CD4-positive, alpha-beta T cell treated with Interleukin-10 for 1 hour (primary cell): ENCODE results near the gene PLCH1.

ENCODE experiments used
- DNase-seq: peaks from one replicate; pipeline ENCODE4 v3.0.0-alpha.2; 2020

Gene PLCH1

DNA sequence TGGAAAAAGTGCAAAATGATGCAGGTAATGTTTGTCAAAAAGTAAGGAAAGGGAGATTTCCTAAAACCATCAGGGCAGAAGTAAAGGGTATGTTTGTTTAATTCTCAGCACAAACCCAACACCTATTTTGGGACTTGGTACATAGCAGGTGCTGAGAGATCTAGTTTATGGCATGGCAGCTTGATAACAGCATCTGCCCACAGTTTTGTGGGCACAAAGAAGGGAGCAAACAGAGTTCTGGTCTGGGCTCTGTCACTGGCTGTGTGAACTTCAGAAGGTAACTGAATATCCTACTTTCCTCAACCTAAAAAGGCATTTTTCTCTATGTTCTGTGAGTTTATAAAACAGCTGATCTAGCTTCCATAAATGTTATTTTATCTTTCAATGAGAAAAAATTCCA, 141.6 kb downstream of the PLCH1 start:
- DNase-seq = no peak

DNA sequence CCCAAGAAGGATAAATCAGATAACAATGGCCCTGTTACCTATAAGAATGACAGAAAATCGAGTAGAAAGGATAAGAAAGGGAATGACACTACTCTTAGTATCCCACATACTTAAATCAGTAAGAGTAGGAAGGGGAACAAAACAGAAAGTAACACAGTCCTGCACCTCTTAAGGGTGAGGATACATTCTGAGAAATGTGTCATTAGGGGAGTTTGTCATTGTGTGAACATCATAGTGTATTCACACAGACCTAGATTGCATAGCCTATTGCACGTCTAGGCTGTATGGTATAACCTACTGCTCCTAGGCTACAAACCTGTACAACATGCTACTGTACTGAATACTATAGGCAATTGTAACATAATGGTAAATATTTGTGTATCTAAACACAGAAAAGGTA, 142.6 kb downstream of the PLCH1 start:
- DNase-seq = no peak

DNA sequence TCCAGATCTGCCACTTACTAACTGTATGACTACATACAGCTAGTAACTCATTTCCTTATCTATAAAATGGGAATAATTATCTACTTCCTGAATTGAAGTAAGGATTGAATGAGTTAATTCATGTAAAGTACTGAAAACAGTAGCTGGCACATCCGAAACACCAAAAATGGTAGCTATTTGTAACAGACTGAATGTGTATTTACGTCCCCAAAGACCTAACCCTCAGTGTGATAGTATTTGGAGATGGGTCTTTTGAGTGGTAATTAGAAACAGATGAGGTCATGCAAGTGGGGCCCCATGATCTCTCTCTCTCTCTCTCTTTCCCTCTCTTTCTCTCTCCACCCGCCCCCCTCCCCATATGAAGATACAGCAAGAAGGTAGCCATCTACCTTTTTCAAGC, 146.2 kb downstream of the PLCH1 start:
- no peak for DNase-seq

DNA sequence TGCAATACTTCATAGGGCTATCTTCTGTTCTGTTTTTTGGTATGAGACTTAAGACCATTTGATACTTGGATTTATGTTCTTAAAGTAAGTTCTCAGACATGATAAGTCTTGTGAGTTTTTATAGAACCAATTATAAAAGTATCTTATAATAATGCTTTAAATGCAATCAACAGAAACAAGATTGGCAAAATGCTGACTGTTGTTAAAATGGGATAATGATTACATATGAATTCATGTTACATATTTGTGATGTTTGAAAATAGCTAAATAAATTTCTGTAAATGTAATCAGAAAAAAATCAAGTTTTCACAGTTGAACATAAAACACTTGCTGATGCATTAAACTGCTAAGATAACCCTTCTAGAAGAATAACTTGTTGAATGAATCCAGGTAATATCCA, 148.3 kb downstream of the PLCH1 start:
- no peak for DNase-seq

DNA sequence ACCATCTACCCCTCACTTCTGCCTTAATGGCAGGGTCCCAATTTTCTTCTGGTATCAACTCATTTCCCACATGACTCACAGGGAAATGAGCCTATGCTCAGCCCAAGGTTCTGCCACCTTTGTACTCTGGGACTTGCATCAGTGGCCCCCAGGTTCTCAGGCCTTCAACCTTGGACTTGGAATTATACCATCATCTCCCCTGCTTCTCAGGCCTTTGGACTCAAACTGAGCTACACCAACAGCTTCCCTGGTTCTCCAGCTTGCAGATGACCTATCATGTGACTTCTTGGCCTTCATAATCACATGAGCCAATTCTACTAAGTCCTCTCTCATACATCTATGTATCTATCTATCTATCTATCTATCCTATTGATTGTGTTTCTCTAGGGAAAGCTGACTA, 149.5 kb downstream of the PLCH1 start:
- DNase-seq = no peak

DNA sequence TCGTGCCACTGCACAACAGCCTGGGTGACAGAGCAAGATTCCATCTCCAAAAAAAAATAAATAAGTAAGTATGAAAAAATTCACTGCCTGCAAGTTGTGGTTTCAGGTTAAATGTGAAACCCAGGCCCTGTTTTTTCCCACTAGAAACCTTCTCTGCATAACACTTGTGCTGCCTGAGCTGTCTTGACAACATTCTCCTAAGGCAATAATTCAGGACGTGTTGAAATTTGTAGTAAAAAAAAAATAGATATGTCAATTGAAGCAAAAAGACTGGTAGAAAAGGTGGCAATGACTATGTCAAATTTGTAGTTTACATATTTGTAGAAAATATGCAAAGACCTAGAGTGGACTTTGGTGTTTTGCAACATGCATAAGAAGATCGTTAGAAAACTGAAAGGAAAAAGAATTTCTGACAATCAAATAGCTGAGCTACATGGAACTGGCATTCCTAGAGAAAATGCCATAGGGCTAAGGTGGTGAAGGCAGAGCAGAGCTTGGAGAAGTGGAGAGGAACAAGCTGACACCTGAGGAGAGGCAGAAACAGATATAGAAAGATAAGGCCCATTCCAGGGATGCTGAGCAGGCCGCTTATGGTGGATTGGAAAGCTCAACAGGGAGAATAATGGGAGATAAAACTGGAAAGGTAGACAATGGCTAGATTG, 150.2 kb downstream of the PLCH1 start:
- DNase-seq = no peak

DNA sequence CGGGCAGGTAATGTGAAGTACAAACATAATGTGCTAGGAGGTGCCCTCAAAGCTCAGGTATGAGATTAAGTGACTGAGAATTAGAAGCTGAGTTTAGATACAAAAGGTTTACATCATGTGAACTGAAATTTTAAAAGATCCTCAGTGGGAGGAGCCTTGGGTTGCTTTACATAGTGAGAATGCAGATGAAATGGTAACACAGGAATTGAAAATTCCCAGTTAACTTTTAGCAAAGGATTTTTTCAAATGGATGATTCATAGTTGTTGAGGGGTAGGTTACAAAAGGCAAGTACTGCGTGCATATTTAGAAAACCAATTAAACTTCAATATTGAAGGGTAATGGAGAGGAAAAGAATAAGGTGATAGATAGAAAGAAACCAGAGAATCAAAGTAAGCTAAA, 157.3 kb downstream of the PLCH1 start:
- no peak for DNase-seq

DNA sequence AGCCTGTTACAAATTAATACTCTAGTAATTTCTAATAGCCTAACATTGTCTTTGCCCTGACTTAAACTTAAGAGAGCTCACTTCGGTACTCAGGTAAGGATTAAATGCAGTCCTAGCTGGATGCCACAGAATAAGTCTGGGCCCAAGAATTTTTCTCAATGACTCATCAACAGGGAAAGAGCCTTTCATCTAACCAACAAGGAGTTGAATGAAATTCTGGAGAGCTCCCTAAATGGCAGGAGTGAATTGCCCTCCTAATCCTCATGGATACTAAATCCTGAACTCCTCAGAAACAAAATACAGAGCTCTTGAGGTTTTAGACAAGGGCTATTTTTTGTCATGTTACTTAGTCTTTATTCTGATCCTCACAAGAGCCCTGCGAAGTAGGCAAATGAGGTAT, 159.5 kb downstream of the PLCH1 start:
- no peak for DNase-seq

DNA sequence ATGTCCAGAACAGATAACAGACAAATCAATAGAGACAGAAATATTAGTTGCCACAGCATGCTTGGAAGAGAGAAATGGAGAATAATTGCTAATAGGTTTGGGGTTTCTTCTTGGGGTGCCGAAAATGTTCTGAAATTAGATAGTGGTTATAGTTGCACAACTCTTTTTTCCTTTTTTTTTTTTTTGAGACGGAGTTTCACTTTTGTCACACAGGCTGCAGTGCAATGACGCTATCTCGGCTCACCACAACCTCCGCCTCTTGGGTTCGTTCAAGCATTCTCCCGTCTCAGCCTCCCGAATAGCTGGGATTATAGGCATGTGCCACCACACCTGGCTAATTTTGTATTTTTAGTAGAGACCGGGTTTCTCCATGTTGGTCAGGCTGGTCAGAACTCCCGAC, 163.3 kb downstream of the PLCH1 start:
- DNase-seq = no peak

DNA sequence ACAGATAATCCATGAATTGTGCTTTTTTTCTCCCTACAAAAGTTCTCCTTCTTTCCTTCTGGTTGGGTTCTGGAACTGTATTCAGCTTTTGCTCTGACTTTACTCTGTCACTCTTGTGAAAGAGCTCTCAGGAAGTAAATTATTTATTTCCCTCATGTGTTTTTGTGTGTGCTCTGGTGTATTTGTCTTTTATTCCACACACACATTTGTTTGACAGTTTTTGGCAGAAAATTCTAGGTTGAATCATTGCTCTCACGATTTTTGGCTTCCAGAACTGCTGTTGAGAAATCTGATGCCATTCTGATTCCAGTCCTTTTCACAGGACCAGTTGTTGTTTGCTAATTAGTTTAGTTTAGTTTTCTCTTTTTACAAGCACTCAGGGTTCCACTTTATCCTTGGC, 172.8 kb downstream of the PLCH1 start:
- DNase-seq = no peak

DNA sequence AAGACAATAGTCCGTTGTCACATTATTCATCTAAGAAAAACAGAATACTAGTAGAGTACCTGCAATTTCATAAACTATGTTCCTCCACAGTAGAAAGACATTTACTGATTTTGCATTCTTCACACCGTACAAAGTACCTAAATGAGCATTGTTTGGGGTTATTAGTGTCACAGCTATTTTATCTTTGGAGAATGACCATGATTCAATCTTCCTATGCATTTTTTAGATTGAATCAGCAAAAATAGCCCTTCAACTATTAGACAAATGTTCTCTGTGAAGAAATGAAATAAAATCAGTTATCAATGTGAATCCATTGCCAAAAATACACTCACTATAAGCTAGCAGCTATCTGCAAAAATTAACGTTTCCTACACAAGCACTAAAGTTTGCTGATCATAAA, 176.6 kb downstream of the PLCH1 start:
- no peak for DNase-seq

DNA sequence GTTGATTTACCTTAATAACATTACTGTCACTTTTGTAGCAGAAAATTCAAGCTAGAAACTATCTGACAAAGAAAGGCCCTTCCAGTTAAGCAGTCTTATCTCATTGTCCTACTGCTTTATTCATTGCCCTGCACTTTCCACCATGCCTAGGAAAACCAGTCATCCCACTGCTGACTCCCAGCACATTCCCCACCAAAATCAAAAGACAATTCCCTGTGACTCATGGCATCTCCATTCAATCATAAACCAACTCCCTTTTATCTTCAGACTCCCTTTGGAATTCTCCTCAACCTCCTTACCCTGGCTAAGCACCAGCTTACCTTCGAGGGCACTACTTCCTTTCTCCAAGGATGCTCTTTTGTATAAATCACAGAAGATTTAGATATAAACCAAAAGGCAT, 184.3 kb downstream of the PLCH1 start:
- no peak for DNase-seq

DNA sequence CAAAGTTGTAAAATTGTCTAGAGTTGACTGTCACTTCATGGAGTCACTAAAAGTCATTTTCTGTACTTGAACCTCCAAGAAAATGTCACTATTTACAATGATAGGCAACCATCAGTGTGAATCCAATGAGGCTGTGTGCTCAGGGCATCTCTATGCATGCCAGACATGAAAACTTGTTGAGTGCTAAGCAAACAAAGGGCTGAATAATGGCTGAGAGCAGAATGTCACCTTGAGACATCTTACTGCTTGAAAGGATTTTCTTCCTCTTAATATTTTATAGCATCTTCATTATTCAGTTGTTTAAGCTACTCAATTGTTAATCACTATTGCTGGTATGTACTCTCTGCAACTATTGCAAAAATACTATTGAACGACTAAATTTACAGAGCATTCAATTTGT, 184.7 kb downstream of the PLCH1 start:
- no peak for DNase-seq

DNA sequence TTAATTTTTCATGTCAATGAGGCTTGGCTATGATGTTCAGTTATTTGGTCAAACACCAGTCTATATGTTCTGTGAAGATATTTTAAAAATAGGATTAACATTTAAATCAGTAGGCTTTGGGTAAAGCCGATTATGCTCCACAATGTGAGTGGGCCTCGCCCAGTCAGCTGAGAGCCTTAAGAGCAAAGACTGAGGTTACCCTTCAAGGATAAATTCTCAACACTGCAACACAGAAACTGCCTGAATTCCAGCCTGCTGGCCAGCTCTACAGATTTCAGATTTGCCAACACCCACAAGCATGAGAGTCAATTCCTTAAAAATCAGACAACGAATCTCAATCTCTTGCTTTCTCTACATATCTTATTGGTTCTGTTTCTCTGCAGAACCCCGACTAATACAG, 188.3 kb downstream of the PLCH1 start:
- DNase-seq = no peak

DNA sequence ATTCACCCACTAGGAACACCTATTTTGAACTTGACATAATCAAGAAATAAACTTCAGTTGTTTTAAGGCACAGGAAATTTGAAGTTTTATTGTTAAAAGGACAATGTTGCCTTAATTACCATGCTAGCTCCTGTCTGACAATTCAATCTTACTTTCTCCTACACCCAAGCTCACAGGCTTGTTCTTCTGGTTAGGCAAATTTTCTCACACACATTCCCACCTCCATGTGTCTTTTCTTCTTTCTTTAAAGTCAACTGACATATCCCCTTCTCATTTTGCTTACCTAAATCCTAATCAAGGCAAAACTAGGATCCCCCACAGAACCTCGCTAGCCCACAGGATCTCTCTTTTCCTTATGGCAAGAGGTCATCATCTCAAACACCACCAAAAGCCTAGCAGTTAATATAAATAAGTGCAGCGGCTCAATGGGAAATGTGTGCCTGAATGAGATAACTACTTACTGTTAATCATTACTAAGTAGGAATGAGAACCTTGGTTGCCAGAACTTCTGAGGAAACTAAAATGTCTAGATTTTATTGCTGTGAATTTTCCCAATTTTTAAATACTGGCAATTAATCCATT, 189.3 kb downstream of the PLCH1 start:
- no peak for DNase-seq

DNA sequence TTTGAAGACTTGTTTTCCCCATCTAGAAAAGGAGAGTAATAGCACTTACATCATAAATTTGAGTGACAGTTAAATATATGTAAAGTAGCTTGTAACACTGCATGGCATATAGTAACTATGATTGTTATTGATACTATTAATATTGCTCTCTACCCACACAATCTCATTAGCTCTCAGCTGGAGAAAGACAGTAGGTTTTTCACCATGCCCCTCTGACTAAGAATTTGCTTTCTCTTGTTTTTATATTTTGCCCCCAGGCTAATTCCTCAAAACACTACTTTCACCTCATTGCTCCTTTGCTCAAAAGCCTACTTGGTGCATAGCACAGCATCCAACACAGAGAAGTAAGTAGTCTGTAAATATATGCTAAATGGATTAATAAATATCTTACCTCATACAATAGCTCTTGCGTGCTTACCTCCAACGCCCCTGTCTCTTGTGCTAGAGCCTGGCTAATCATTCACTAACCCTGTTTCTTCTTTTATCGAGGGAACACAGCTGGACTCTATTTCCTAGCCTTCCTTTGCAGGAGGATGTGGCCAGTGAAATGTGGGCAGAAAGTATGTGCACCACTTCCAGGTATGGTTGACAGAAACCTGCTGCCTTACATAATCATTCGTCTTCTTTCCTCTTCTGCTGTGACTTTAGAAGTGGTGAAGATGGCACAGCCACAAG, 190.0 kb downstream of the PLCH1 start:
- DNase-seq = no peak

DNA sequence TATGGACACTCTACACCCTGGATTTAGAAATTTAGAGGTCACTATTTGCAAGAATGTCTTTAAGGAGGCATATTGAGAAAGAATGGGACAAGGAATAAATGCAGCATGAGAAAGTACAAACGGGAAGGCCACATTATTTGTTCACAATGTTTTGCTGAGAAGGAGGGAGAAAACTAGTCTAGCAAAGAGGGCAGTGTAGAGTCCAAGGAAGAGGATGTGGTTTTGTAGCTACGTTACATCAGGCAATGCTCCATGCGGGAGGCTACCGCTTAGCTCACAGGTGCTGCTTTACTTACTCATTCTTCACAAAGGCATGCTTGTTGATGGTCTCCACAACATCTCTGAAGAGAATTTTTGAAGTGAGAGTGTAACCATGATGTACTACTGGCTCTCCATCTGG, 191.1 kb downstream of the PLCH1 start:
- no peak for DNase-seq

DNA sequence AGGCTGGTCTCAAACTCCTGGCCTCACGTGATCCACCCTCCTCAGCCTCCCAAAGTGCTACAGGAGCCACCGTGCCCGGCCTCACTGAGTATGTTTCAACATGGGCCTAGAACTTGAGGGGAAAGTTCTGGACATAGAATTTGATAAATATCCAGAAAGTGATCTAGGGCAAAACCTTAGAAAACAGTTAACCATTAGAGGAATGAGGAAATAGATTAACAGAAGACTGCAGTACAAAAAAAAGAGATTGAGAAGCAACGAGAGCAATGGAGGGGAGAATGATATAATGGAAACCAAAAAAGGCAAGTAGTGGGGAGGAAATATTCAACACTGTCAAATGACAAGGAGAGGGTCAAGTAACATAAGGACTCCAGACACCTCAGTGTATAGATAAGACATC, 191.5 kb downstream of the PLCH1 start:
- no peak for DNase-seq

DNA sequence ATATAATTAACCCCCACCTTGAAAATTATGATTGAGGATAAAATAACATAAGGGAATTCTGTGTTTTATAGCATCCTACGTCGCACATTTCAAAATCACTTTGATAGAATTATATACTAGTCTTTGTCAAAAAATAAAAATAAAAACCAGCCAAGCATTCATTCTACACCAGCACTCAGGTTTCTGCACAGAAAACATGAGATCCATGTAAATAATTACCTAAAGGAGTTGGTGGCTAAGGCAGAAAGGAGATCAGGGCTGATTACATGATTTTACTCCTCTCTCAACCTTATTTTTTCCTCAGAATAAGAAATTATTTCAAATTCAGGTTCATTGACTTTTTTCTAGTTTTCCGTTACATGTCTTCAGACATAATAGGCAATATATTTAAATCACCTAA, 194.5 kb downstream of the PLCH1 start:
- DNase-seq = no peak

DNA sequence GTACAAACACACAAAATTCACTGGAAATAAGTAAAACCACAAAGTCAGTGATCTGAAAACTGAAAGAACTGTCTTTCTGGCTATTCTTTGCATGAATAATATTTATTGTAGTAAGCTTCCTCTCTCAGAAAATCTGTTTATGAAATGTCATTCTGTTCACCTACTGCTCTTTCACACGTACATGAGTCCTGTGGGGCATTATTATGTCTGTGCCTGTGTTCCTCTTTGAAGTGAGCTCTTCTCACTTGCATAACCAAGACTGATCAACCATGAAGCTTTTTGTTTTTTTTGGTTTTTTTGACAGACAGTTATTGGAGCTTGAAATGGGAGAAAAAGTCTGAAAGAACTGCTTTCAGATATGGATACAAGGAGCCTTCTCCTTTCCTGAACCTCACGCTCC, 195.8 kb downstream of the PLCH1 start:
- no peak for DNase-seq

DNA sequence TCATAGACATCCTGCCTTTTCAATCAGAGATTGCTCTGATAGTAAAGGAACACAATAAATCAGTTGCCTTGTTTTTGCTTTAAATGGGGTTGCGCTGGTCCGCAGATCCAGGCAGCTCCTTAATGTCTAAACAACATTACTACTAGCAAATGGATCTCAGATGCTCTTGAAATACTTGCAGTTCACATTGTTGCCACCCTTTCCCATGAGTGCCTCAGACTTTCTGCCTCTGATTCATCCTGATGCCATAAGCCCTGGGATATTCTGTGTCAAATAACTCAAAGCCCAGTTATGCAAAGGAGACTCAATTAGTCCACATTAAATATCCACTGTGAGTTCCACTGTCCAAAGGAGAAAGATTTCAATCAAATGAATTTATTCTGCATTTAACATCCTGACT, 196.7 kb downstream of the PLCH1 start:
- DNase-seq = no peak

DNA sequence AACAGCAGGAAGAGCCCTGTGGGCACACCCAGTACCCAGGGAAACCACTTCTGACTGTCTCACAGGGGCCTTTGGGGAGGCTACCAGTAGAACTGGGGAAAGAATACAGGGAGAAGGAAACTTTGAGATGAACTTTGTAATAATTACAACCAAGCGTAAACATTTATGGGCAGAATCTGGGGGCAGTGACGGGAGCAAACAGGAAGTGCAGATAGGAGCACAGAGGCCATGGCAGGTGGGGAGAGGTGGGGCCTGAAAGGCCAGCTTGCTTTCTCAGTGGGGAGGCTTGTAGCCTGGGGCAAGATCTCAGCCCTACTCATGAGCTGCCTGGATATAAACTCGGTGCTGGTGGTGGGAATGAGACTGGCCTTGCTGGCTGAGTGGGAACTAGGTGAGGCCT, 209.8 kb downstream of the PLCH1 start:
- DNase-seq = no peak

DNA sequence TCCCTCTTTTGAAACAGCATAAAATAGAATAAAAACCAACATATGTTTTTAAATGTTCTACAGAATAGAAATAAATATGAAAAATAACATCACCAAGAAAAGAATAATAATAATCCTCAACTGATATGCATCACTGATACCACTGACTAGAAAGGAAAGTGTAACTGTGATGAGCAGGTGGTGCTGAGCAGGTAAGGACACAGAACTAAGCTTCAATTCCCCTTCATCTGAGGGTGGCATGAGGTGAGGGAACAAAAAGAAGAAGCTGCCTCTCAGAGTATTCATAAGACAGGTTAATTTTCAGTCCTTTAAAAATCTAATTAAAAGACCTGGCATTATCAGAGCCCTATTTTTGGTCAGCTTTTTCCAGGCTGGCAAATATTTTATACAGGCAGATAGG, 216.3 kb downstream of the PLCH1 start:
- DNase-seq = no peak

DNA sequence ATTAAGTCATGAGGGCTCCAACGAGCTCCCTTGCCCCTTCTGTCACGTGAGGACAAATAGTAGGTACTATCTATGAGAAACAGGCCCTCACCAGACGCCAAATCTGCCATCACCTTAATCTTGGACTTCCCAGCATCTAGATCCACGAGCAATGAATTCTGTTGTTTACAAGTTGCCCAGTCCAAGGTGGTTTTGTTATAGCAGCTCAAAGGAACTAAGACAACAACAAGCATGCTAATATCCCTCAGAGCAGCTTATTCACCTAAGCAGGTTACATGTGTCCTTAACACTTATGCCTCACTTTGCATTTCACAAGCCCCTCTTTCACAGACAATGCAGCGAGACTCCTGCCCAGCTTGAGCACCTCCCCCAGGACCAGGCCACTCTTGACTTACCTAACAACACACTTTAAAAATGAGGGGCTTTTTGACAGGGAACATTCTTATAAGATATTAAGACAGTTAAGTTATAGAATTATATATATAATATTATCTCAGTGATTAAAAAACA, 219.5 kb downstream of the PLCH1 start:
- no peak for DNase-seq

DNA sequence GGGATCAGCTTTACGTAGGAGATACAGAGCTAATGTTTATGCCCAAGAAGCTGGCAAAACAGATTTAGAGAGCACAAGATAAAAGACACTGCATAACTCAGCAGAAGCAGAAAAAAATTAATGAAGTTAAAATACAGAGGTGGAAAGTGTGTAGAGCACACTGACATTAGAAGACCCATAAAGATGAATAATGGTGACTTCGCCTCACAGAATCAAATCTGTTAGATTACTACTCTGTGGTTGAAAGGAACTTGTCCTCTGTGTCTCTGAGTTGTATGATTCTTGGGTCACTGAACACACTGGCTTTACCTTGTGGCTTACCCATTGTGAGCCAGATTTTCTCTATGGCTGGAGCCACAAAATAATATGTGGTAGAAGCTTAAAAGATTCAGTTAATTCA, 224.4 kb downstream of the PLCH1 start:
- DNase-seq = no peak
